Naive thymus-derived CD4-positive, alpha-beta T cell (primary cell): Measurements from ENCODE around the gene TLE1. TPM values are rescaled to one million over a fixed set of nuclear protein-coding genes. Genes with fewer than 3 reads are reported as not detected.
A peak's percentile ranks its signal among the peaks of the same experiment; 100 is the strongest.
"Not testable (repeated sequence)": the region's sequence is repeated elsewhere in the genome, so short reads cannot be mapped to it uniquely, and the experiment has no call there.

Experiments
- ATAC-seq: fragments of 150-1000 bp; cut with Tn5 transposase; 2 replicates; pipeline ENCODE4 v1.10.0; 2021; ENCODE audit warnings: mild to moderate bottlenecking, moderate library complexity
- CTCF ChIA-PET: fragments of 350-600 bp; sonication (Branson Sonifier 250); formaldehyde crosslinking; loops from one replicate; lab custom pipeline; 2021; ENCODE audit warnings: antibody characterized with exemption; lab: Charles Lee
- POLR2A ChIA-PET: fragments of 350-600 bp; sonication (Branson Sonifier 250); formaldehyde crosslinking; loops from one replicate; lab custom pipeline; 2021; ENCODE audit warnings: antibody characterized with exemption, inconsistent platforms; lab: Charles Lee
- DNase-seq, 9 donors: peaks; one replicate each; pipeline versions ENCODE4 v3.0.0 to v3.0.0-alpha.2; 2020 to 2022; ENCODE audit warnings: mixed read lengths in 1 of 9
- H3K27ac ChIP-seq: one replicate; pipeline ENCODE4 v1.7.0; 2013; ENCODE audit warnings: mild to moderate bottlenecking, low read depth, low read length, moderate library complexity
- H3K27me3 ChIP-seq, 2 donors: one replicate each; pipeline ENCODE4 v1.7.0; 2013; ENCODE audit warnings: low read length in 2 of 2, mild to moderate bottlenecking in 2 of 2, moderate library complexity in 2 of 2; ENCODE audit not compliant: control insufficient read depth in 2 of 2, insufficient read depth in 2 of 2
- H3K36me3 ChIP-seq, 3 experiments: 1 replicate in 2 of 3; 2 replicates in 1 of 3; pipeline ENCODE4 v1.7.0; 2013; ENCODE audit warnings: low read length in 3 of 3, mild to moderate bottlenecking in 3 of 3, moderate library complexity in 1 of 3; ENCODE audit not compliant: insufficient read depth in 3 of 3, control insufficient read depth in 2 of 3
- H3K4me1 ChIP-seq, 2 donors: one replicate each; pipeline ENCODE4 v1.7.0; 2013; ENCODE audit warnings: low read length in 2 of 2, mild to moderate bottlenecking in 2 of 2, moderate library complexity in 1 of 2; ENCODE audit not compliant: control insufficient read depth in 2 of 2, insufficient read depth in 2 of 2
- H3K4me3 ChIP-seq: 2 replicates; pipeline ENCODE4 v1.7.0; 2013; ENCODE audit warnings: mild to moderate bottlenecking, low read length
- H3K9me3 ChIP-seq, 3 experiments: 1 replicate in 2 of 3; 2 replicates in 1 of 3; pipeline ENCODE4 v1.7.0; 2013; ENCODE audit warnings: low read length in 3 of 3; ENCODE audit not compliant: control insufficient read depth in 2 of 3
- H3K27ac Mint-ChIP-seq, 9 donors: one replicate each; pipeline ENCODE4 v1.8.0; 2020 to 2022; ENCODE audit warnings: mixed read lengths in 9 of 9, mild to moderate bottlenecking in 8 of 9, moderate library complexity in 5 of 9, inconsistent platforms in 2 of 9
- H3K27me3 Mint-ChIP-seq, 5 donors: one replicate each; pipeline ENCODE4 v1.8.0; 2021 to 2022; ENCODE audit warnings: mixed read lengths in 5 of 5, mild to moderate bottlenecking in 1 of 5
- H3K36me3 Mint-ChIP-seq, 5 donors: one replicate each; pipeline ENCODE4 v1.8.0; 2020 to 2022; ENCODE audit warnings: mixed read lengths in 5 of 5, mild to moderate bottlenecking in 3 of 5, inconsistent platforms in 1 of 5
- H3K4me1 Mint-ChIP-seq, 7 donors: one replicate each; pipeline ENCODE4 v1.8.0; 2020 to 2022; ENCODE audit warnings: mixed read lengths in 7 of 7, mild to moderate bottlenecking in 3 of 7, inconsistent platforms in 1 of 7
- H3K4me3 Mint-ChIP-seq, 10 donors: one replicate each; pipeline ENCODE4 v1.8.0; 2020 to 2022; ENCODE audit warnings: mild to moderate bottlenecking in 10 of 10, mixed read lengths in 10 of 10, moderate library complexity in 6 of 10, inconsistent platforms in 2 of 10
- H3K9me3 Mint-ChIP-seq, 11 donors: one replicate each; pipeline ENCODE4 v1.8.0; 2020 to 2022; ENCODE audit warnings: mixed read lengths in 11 of 11, mild to moderate bottlenecking in 4 of 11, inconsistent platforms in 1 of 11, moderate library complexity in 1 of 11
- intact Hi-C, 2 donors: fragments of 100-400 bp; cut with micrococcal nuclease; formaldehyde crosslinking; loops; one replicate each; pipeline ENCODE4 v1.15.1; 2023
- polyA plus RNA-seq, 2 donors: library from polyadenylated mRNA; unstranded; fragments of 300-500 nt; fragmentation: Illumina TruSeq; gene quantifications; one replicate each; pipeline ENCODE4 v1.2.3, GENCODE V29; 2021
- total RNA-seq, 6 experiments: library from RNA in 5 of 6; stranded (reverse) in 5 of 6; gene quantifications; 1 replicate in 5 of 6; 2 replicates in 1 of 6; pipeline ENCODE4 v1.2.3 and lab custom pipeline; 2021 to 2026

TLE1 gene
- total RNA-seq: 1 to 10 TPM in 4 of 5 experiments, not detected in 1; 1.2 to 7.1 (median 2.0) TPM
- polyA plus RNA-seq: 1 to 10 TPM in 1 of 2 donors, under 1 TPM in 1; 0.46 to 3.5 TPM
- 1.3 reads per million, percentile 2 among the genes with 10 or more reads in this experiment for total RNA-seq (lab: John Stamatoyannopoulos, UW)

DNA sequence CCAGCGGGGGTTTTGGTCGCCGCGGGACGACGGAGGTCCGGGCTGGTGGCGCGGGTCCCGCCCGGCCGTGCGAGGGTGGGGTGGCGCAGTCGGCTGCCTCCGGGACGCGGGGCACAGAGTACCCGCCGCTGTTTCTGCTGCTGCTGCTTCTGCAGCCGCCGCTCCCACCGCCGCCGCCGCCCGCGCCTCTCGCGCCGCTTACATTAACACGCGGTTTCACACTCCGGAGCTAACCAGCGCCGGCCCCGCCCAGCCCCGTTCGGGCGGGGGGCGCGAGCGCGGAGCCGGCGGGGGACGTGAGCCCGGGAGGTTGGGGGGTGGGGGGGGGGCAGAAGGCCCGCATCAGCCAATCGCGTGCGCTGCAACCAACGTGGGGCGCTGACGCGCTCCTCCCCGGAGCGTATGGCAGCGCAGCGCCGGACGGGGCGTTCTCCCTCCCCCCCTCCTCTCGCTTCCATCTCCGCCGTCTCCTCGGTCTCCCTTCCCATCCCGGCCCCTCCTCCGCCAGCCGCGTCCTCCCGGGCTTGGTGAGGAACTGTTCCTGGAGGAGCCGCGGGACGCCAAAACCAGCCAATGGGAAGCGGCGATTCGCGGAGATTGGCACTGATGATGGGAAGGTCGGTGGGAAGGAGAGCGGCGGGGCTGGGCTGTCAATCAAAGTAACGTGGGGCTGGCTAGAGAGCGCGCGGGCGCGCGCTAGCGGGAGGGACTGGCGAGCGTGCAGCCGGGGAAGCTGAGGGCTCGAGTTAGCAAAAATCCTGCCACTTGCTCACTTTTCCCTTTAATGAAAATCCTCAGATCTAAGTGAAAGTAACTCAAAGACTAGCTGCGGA is at the start of gene TLE1:
Gene TLE1, minus strand, starts transcription at position 205 of the 833 bp plus-strand sequence. CDS start 1,307 bp downstream, outside the sequence.
- no peaks in the 10 kb centered on the region for H3K9me3 ChIP-seq
- Mint-ChIP-seq H3K9me3 (peaks cover 0 to 4% (median 0%) of the 10 kb centered on the region in 11 donors), H3K27ac (peak within 1 kb of the TSS; percentile 59 to 97 (median 80)), H3K27me3 (peaks cover 0 to 32% (median 21%) of the 10 kb centered on the region in 5 donors), H3K4me3 (peak within 1 kb of the TSS; percentile 88 to 96 (median 94)), H3K4me1 (peaks cover 0 to 27% (median 10%) of the 10 kb centered on the region in 7 donors), H3K36me3 (no peaks in the 10 kb centered on the region)
- intact Hi-C loops: no loop called here
- POLR2A ChIA-PET: no interaction called here
- CTCF ChIA-PET: interaction anchor here (0.8 kb wide), 1 partner anchor 87 kb away, joined by 3 read pairs; no protein-coding TSS in a partner anchor
- H3K27me3 ChIP-seq: no peaks in the 10 kb centered on the region
- peak within 1 kb of the TSS; percentile 71 for H3K4me3 ChIP-seq
- DNase-seq (peak; percentile 64 to 90 (median 76)), ATAC-seq (peak; percentile 86)
- H3K27ac ChIP-seq: peak within 1 kb of the TSS; percentile 40
- no peaks in the 10 kb centered on the region for H3K36me3 ChIP-seq
- H3K4me1 ChIP-seq: no peaks in the 10 kb centered on the region

DNA sequence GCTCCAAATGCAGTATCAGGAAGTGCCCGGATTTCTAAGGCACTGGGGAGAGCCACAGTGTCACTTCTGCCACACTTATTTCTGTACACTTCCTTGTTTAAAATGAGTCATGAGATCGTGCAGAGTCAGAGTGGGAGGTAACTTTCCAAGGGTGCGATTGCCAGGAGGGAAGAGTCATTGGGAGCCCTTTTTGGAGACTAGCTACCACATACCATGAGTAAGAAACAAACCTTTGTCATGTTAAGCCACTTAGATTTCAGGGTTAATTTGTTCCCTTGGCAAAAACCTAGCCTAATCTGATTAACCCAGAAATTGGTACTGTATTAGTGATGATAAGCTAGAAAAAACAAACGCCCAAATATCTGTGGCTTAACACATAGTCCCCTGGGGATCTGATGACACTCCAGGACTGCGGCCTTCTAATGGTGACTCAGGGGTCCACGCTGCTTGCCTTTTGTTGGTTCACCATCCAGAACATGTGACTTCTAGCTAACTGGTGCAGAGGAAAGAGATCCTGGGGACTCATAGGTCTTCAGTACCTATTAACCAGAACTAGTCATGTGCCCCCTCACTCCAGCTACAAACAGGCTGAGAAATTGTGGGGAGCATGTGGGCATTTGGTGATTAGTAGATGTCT is 48.6 kb upstream of the TLE1 start:
- Histone ChIP-seq H3K4me1 (no peaks in the 10 kb centered on the region), H3K27me3 (no peaks in the 10 kb centered on the region), H3K4me3 (no peak overlapping the region), H3K36me3 (no peaks in the 10 kb centered on the region), H3K9me3 (no peaks in the 10 kb centered on the region), H3K27ac (no peak overlapping the region)
- POLR2A ChIA-PET: no interaction called here
- H3K4me1 Mint-ChIP-seq: no peaks in the 10 kb centered on the region
- DNase-seq (no peak), ATAC-seq (peak; percentile 52)
- CTCF ChIA-PET: no interaction called here
- peaks cover 4 to 19% (median 8%) of the 10 kb centered on the region in 11 donors for H3K9me3 Mint-ChIP-seq
- peaks cover 0 to 4% (median 0%) of the 10 kb centered on the region in 5 donors for H3K27me3 Mint-ChIP-seq
- intact Hi-C loops: no loop called here
- no peaks in the 10 kb centered on the region for H3K36me3 Mint-ChIP-seq
- no peak overlapping the region for H3K27ac Mint-ChIP-seq
- no peak overlapping the region for H3K4me3 Mint-ChIP-seq

DNA sequence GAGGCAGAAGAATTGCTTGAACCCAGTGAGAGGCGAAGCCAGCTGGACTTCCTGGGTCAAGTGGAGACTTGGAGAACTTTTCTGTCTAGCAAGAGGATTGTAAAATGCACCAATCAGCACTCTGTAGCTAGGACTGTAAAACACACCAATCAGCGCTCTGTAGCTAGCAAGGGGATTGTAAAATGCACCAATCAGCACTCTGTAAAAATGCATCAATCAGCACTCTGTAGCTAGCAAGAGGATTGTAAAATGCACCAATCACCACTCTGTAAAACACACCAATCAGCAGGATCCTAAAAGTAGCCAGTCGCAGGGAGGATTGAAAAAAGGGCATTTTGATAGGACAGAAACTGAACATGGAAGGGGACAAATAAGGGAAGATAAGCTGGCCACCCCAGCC is 41.2 kb upstream of the TLE1 start:
- H3K4me1 ChIP-seq, H3K9me3 ChIP-seq, CTCF ChIA-PET, POLR2A ChIA-PET, DNase-seq, H3K4me3 Mint-ChIP-seq, H3K27ac ChIP-seq, H3K4me1 Mint-ChIP-seq, H3K9me3 Mint-ChIP-seq, ATAC-seq, H3K27ac Mint-ChIP-seq, H3K36me3 Mint-ChIP-seq, intact Hi-C loops, H3K27me3 Mint-ChIP-seq, H3K4me3 ChIP-seq, H3K27me3 ChIP-seq, H3K36me3 ChIP-seq: not testable (repeated sequence)

DNA sequence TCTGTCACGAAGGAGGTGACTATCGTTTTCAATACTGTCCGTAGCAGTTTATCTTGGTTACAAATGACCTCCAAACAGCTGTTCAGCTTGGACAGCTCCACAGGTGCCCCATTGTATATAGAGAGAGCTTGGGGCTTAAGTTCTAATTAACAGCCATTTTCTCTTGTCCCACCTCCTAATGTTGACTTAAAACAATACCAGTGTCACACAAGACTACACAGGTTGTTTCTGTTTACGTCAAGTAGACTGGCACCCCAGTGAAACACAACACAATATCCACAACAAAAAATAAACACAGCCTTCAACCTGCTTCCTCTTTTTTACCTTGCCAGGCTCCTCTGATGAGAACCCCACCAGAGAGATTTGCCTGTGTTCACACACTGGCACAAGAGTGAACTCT is 39.8 kb upstream of the TLE1 start:
- DNase-seq: no peak
- no peaks in the 10 kb centered on the region for H3K36me3 Mint-ChIP-seq
- no peak overlapping the region for H3K27ac Mint-ChIP-seq
- Histone ChIP-seq H3K9me3 (no peaks in the 10 kb centered on the region), H3K36me3 (no peaks in the 10 kb centered on the region), H3K27ac (no peak overlapping the region), H3K27me3 (no peaks in the 10 kb centered on the region), H3K4me1 (no peaks in the 10 kb centered on the region), H3K4me3 (no peak overlapping the region)
- H3K27me3 Mint-ChIP-seq: peaks cover 0 to 6% (median 0%) of the 10 kb centered on the region in 5 donors
- intact Hi-C loops: no loop called here
- ChIA-PET CTCF (no interaction called here), POLR2A (no interaction called here)
- no peak overlapping the region for H3K4me3 Mint-ChIP-seq
- no peaks in the 10 kb centered on the region for H3K4me1 Mint-ChIP-seq
- no peak for ATAC-seq
- peaks cover 0 to 4% (median 0%) of the 10 kb centered on the region in 11 donors for H3K9me3 Mint-ChIP-seq

DNA sequence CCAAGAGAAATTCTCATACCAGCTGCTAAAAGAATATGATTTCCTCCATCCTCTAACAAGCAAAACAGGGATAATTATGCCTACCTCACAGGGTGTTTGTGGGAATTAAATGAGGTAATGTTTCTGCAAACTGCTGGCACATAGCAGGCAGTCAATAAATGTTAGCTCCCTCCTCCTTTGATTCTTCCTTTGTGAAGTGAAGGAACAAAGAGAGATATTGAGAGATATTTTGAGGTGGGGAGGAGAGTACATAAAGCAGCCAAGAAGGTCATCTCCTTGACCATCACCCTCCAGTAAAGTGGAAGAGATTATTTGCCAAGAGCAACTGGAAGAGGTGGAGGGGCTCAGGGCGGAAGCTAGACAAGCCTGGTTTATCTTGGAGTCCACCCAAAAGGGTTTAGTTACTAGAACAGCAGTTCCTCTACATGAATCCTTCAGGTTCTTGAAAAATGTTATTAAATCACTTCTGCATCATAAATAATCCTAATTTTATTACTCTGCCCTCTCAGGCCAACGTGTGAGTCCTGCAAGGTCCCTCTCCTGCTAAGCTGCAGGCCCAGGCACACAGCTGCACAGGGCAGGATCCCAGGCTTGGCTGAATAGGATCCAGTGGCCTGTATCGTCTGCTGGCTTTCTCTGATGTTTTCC is 35.0 kb upstream of the TLE1 start:
- ChIA-PET CTCF (no interaction called here), POLR2A (no interaction called here)
- intact Hi-C loops: no loop called here
- Mint-ChIP-seq H3K4me3 (no peak overlapping the region), H3K4me1 (no peaks in the 10 kb centered on the region), H3K9me3 (peaks cover 0 to 3% (median 0%) of the 10 kb centered on the region in 11 donors), H3K27me3 (peaks cover 0 to 4% (median 0%) of the 10 kb centered on the region in 5 donors), H3K27ac (no peak overlapping the region), H3K36me3 (no peaks in the 10 kb centered on the region)
- ATAC-seq (no peak), DNase-seq (no peak)
- Histone ChIP-seq H3K27me3 (no peaks in the 10 kb centered on the region), H3K27ac (no peak overlapping the region), H3K4me3 (no peak overlapping the region), H3K36me3 (no peaks in the 10 kb centered on the region), H3K4me1 (no peaks in the 10 kb centered on the region), H3K9me3 (no peaks in the 10 kb centered on the region)

DNA sequence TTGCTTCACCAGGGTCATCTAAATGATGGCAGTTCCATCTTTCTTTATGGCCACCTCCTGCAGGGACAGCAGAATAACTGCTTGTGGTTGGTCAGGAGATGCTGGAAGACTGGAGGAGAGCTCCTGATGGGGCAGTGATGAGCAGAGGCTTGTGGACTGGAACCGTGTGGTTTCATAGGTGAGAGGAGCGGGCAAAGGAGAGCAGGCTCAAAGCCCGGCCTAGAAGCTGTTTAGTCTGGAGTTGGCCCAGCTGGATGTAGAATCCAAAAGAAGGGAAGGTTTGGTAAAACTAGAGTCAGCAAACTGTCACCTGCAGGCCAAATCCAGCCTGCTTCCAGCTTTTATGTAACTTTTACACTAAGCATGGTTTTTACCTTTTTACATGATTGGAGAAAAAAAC is 32.9 kb upstream of the TLE1 start:
- intact Hi-C loops: no loop called here
- Mint-ChIP-seq H3K4me3 (no peak overlapping the region), H3K27me3 (no peaks in the 10 kb centered on the region), H3K4me1 (no peaks in the 10 kb centered on the region), H3K36me3 (no peaks in the 10 kb centered on the region), H3K9me3 (peaks cover 0 to 5% (median 0%) of the 10 kb centered on the region in 11 donors), H3K27ac (no peak overlapping the region)
- ATAC-seq: no peak
- no peak for DNase-seq
- ChIA-PET CTCF (no interaction called here), POLR2A (no interaction called here)
- no peaks in the 10 kb centered on the region for H3K4me1 ChIP-seq
- H3K27me3 ChIP-seq: no peaks in the 10 kb centered on the region
- no peaks in the 10 kb centered on the region for H3K9me3 ChIP-seq
- H3K36me3 ChIP-seq: no peaks in the 10 kb centered on the region
- H3K4me3 ChIP-seq: no peak overlapping the region
- H3K27ac ChIP-seq: no peak overlapping the region
